Subcutaneous adipose tissue (tissue), 4 donors: Measurements from ENCODE around the gene TIMM22. TPM values are rescaled to one million over a fixed set of nuclear protein-coding genes. Genes with fewer than 3 reads are reported as not detected.

Source experiments
- total RNA-seq, 4 donors: library from RNA; depleted of rRNA; stranded (reverse); fragments of >200 nt; gene quantifications; one replicate each; pipeline ENCODE4 v1.1.0, GENCODE V29; 2016
- TF ChIP-seq, protein P1 (sequence below): fragments of 450-650 bp; IDR thresholded peaks from one replicate; pipeline ENCODE4 v1.5.1; 2016; ENCODE audit warnings: low read depth, mild to moderate bottlenecking, control low read depth, antibody characterized with exemption, moderate library complexity

The TIMM22 gene
- total RNA-seq, 4 donors from 2014 or later = 9.9 to 11.7 (median 10.3) TPM

DNA sequence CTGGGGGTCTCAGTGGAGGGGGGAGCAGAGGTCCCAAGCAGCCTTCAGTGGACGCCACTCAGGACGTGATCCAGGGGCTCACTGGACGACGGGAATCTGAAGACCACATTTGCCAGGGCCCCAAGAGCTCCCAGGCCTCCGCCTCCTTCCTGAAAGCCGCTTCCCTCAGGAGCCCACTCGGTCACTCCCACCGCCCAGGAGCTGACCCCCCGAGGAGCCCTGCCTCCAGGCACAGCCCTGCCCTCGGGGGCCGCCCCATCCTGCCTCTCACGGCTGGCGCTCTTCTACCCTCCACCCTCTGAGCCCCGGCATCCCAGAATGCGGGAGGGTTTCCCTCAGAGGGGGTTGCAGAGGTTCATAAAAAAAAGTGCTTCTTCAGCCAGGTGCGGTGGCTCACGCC is 24.2 kb downstream of the TIMM22 start:
- TF ChIP-seq, protein P1, sequence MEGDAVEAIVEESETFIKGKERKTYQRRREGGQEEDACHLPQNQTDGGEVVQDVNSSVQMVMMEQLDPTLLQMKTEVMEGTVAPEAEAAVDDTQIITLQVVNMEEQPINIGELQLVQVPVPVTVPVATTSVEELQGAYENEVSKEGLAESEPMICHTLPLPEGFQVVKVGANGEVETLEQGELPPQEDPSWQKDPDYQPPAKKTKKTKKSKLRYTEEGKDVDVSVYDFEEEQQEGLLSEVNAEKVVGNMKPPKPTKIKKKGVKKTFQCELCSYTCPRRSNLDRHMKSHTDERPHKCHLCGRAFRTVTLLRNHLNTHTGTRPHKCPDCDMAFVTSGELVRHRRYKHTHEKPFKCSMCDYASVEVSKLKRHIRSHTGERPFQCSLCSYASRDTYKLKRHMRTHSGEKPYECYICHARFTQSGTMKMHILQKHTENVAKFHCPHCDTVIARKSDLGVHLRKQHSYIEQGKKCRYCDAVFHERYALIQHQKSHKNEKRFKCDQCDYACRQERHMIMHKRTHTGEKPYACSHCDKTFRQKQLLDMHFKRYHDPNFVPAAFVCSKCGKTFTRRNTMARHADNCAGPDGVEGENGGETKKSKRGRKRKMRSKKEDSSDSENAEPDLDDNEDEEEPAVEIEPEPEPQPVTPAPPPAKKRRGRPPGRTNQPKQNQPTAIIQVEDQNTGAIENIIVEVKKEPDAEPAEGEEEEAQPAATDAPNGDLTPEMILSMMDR = no peak

DNA sequence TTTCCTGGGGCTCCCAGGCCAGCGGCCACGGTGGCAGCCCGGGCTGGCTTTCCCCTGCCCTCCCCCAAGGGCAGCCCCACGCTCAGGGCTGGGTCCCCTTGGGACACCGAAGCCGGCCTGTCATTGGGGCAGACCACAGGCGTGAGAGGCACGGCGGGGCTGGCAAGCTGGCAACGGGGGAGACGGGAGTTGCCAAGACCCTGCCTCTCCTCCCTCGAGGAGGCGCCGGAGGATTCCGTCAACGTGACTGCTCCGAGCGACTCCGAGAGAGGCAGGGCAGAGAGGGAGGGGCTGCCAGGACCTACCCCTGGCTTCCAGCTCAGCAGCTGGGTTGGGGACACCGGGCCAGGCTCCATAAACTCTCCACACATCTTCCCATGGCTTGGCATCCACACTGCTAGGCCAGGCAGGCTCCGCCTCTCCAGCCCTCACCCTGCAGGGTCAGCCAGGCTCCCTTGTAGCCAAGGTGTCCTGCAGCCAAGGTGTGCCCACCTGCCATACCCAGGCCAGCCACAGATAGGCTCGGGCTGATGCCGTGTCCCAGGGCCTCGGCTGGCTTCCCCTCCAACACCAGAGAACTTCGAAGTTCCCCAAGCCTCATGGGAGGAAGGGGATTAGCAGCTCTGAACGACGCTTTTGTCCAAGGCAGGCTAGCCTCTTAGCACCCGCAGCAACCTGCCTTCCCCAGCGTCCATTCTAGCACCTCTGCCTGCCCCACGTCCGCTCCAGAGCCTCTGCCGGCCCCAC is 25.5 kb downstream of the TIMM22 start:
- TF ChIP-seq, protein P1 = no peak

DNA sequence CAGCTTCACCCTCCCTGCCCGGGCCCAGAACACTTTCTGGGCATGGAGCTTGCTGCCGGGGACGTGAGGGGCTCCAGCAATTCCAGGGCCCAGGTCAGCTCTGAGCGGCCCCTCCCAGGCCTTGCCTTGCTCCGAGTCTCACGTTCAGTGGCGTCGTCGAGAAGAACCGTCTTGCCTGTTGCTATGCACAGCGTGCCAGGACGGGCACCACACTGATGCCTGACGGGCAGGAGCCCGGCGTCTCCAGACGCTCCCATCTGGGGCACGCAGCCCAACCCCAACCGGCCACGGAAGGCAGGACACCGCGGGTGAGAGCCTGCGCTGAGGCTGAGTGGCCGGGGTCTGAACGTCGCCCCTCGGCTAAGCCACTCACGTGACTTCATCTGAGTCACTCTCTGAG is 27.1 kb downstream of the TIMM22 start:
- TF ChIP-seq, protein P1 = no peak

DNA sequence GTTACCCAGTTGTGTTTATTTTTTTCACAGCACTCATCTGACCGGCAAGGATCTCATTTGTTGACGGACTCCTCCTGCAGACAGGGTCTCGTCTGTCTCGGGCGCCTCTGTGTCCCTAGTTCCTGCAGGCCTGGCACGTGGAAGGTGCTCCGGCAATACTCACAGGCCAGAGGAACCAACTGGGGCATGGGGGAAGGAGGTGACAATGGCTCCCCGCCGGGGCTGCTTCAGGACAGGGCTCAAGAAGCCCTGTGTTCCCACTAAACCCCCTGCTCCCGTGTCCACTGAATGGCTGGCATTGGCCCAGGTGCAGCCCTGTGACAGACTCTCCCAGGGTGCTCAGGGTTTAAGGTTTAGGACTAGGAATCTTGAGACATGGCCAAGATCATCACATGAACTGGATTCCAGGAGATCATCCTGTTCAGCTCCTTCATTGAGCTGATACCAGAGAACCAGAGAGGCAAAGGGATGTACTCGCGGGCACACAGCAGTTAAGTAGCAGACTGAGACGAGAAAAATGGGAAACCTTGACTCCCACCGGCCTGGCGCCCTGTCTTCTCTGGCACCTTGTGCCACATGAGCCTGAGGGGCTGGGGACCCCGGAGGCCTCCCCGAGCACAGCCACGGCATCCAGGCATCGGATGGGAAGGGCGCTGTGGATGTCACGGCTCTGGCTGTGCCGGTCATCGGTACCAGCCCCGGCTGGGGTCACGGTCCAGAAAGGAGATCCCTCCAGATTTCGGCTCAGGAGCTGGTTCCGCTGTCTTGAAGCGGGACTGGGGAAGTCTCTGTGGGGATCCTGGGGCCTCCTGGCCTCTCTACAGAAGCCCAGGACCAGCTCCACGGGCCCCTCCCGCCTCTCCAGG is 29.0 kb downstream of the TIMM22 start:
- TF ChIP-seq, protein P1 = no peak

DNA sequence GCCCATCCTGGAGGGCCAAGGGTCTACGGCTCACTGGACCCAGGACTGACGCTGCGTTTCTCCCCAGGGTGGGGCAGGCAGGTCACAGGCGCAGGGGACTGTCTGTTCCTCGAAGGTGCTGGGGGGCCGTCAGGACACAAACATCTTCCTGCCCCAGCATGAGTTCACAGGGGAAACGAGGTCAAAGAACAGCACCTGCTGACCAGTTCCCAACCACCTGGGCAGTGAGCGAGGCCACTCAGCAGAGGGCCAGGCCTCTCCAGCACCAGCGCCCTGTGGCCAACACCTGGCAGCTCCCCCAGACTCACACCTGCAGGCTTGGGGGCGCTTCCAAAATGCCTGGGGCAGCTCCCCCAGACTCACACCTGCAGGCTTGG is 29.7 kb downstream of the TIMM22 start:
- TF ChIP-seq, protein P1 = no peak

DNA sequence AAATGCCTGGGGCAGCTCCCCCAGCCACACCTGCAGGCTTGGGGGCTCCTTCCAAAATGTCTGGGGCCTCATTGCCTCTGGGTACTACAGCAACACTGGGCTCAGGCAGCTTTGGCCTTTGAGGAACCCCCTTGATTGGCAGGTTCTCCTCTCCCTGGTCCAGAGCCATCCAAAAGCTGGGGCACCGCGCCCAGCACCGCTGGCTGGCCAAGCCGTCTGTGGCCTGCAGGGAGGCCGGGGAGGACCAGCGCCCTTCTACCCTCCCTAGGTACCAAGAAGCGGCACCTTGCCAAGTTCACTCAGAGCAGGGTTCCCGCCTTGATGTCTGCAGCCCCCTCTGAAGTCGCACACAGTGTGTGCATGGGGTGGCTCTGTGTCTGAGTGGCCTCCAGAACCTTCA is 30.1 kb downstream of the TIMM22 start:
- TF ChIP-seq, protein P1 = no peak

DNA sequence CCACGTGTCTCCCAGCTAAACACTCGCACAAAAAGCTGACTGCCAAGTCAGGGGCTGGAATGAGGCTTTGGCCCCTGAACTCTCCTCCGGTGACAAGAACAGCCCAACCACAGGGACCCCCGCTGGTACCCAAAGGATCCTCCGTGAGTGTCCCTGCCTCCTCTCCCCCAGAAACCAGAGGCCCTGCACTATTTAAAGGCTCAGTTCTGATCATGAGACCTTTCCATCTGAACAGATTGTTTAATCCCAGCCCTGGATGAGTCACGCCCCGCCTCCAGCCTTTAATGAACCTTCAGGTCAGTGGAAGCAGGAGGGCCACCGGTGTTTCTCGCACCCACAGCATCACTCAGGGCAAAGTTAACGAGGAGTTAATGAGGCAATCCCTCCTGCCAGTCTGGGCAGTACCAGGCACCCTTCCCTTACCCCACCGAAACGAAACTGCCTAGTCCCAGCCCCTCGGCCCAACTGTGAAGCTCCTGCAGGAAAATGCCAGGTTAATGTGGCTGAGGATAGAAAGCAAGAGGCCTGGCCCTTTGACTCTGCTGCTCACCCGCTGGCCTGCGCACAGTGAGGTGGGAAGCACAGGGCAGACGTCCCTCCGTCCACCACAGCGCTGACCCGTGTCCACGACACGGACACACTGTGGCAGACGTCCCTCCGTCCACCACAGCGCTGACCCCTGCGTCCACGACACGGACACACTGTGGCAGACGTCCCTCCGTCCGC is 32.4 kb downstream of the TIMM22 start:
- TF ChIP-seq, protein P1 = no peak
